HepG2 (cell line): Measurements from ENCODE around the gene PYGO2. TPM values are rescaled to one million over a fixed set of nuclear protein-coding genes. Genes with fewer than 3 reads are reported as not detected.
A peak's percentile ranks its signal among the peaks of the same experiment; 100 is the strongest.

Experiments
- ARID2 ChIP-seq: sonication (generic); formaldehyde crosslinking; IDR thresholded peaks from 2 replicates; pipeline ENCODE4 v1.8.1; 2022; ENCODE audit warnings: mild to moderate bottlenecking, missing genetic modification reagents, borderline replicate concordance
- CBFB ChIP-seq: sonication (generic); formaldehyde crosslinking; IDR thresholded peaks from 2 replicates; pipeline ENCODE4 v1.4.0; 2020; ENCODE audit warnings: missing genetic modification reagents
- CREB1 ChIP-seq, 2 experiments: fragments of 450-650 bp in 1 of 2; IDR thresholded peaks; 2 replicates each; pipeline ENCODE4 v1.6.1; 2016 to 2017; ENCODE audit warnings: control low read depth in 1 of 2, mild to moderate bottlenecking in 1 of 2, missing compliant biosample characterization in 1 of 2, missing genetic modification characterization in 1 of 2
- FOXJ3 ChIP-seq: sonication (generic); formaldehyde crosslinking; IDR thresholded peaks from 2 replicates; pipeline ENCODE4 v1.4.0; 2020; ENCODE audit warnings: missing genetic modification reagents, mild to moderate bottlenecking, borderline replicate concordance
- MLLT10 ChIP-seq: sonication (generic); formaldehyde crosslinking; IDR thresholded peaks from 2 replicates; pipeline ENCODE4 v1.4.0; 2020; ENCODE audit warnings: missing genetic modification reagents
- NCOA1 ChIP-seq: sonication (generic); formaldehyde crosslinking; IDR thresholded peaks from 2 replicates; pipeline ENCODE4 v1.9.0; 2021; ENCODE audit warnings: missing genetic modification reagents
- NR2C2 ChIP-seq: sonication (generic); formaldehyde crosslinking; IDR thresholded peaks from 2 replicates; pipeline ENCODE4 v1.4.0; 2020; ENCODE audit warnings: missing genetic modification reagents, mild to moderate bottlenecking, moderate library complexity, borderline replicate concordance
- SAP130 ChIP-seq: IDR thresholded peaks from 2 replicates; pipeline ENCODE4 v1.6.1; 2016; ENCODE audit warnings: low read depth
- SIX1 ChIP-seq: sonication (generic); formaldehyde crosslinking; IDR thresholded peaks from 2 replicates; pipeline ENCODE4 v1.4.0; 2020; ENCODE audit warnings: missing genetic modification reagents, borderline replicate concordance
- SPEN ChIP-seq: sonication (generic); formaldehyde crosslinking; IDR thresholded peaks from 2 replicates; pipeline ENCODE4 v1.5.1; 2020; ENCODE audit warnings: low read depth, mild to moderate bottlenecking, missing genetic modification reagents
- TP53 ChIP-seq: sonication (generic); formaldehyde crosslinking; conservative IDR thresholded peaks from 2 replicates; pipeline ENCODE4 v1.4.0; 2020; ENCODE audit warnings: missing genetic modification reagents
- ZNF44 ChIP-seq: sonication (generic); formaldehyde crosslinking; IDR thresholded peaks from 2 replicates; pipeline ENCODE4 v1.5.1; 2020; ENCODE audit warnings: mild to moderate bottlenecking, missing genetic modification reagents
- ZNF782 ChIP-seq: sonication (generic); formaldehyde crosslinking; IDR thresholded peaks from 2 replicates; pipeline ENCODE4 v1.4.0; 2020; ENCODE audit warnings: missing genetic modification reagents, mild to moderate bottlenecking, borderline replicate concordance
- polyA plus RNA-seq, 8 experiments: library from polyadenylated mRNA; depleted of rRNA in 3 of 8; stranded (reverse) in 7 of 8; unstranded in 1 of 8; fragments of >200 nt; fragmentation: Illumina TruSeq in 4 of 8; extraction: Trizol in 4 of 8; gene quantifications; 2 replicates each; pipeline versions ENCODE4 v1.2.1 to v1.2.3, GENCODE V29; 2011 to 2016; ENCODE audit warnings: low read depth in 4 of 8, missing spikeins in 1 of 8, mixed read lengths in 1 of 8; ENCODE audit not compliant: insufficient read depth in 1 of 8
- total RNA-seq, 5 experiments: library from RNA; depleted of rRNA; stranded (reverse); fragments of >200 nt; fragmentation: Illumina TruSeq; extraction: Trizol; gene quantifications; 2 replicates each; pipeline ENCODE4 v1.2.3, GENCODE V29; 2016; ENCODE audit warnings: low read depth in 1 of 5
- TF ChIP-seq, protein P1 (sequence below): sonication (generic); formaldehyde crosslinking; IDR thresholded peaks from 2 replicates; pipeline ENCODE4 v1.5.1; 2020; ENCODE audit warnings: mild to moderate bottlenecking, missing genetic modification reagents, moderate library complexity
- TF ChIP-seq, protein P2 (sequence below): sonication (generic); formaldehyde crosslinking; IDR thresholded peaks from 2 replicates; pipeline ENCODE4 v1.5.1; 2020; ENCODE audit warnings: mild to moderate bottlenecking, moderate library complexity, missing genetic modification reagents
- TF ChIP-seq, protein P3 (sequence below): sonication (generic); formaldehyde crosslinking; IDR thresholded peaks from 2 replicates; pipeline ENCODE4 v1.5.0; 2020; ENCODE audit warnings: mild to moderate bottlenecking, missing genetic modification reagents, borderline replicate concordance
- TF ChIP-seq, protein P4 (sequence below): sonication (generic); formaldehyde crosslinking; IDR thresholded peaks from 2 replicates; pipeline ENCODE4 v1.4.0; 2020; ENCODE audit warnings: missing genetic modification reagents
- TF ChIP-seq, protein P5 (sequence below): sonication (generic); formaldehyde crosslinking; IDR thresholded peaks from 2 replicates; pipeline ENCODE4 v1.8.0; 2022; ENCODE audit warnings: low read depth, missing genetic modification reagents

PYGO2 gene
- total and polyA plus RNA-seq, 2 of the 13 experiments (the other 11 are each of a cell fraction or from before 2014, with no cell fraction given), result 20.3 to 21.8 TPM

DNA sequence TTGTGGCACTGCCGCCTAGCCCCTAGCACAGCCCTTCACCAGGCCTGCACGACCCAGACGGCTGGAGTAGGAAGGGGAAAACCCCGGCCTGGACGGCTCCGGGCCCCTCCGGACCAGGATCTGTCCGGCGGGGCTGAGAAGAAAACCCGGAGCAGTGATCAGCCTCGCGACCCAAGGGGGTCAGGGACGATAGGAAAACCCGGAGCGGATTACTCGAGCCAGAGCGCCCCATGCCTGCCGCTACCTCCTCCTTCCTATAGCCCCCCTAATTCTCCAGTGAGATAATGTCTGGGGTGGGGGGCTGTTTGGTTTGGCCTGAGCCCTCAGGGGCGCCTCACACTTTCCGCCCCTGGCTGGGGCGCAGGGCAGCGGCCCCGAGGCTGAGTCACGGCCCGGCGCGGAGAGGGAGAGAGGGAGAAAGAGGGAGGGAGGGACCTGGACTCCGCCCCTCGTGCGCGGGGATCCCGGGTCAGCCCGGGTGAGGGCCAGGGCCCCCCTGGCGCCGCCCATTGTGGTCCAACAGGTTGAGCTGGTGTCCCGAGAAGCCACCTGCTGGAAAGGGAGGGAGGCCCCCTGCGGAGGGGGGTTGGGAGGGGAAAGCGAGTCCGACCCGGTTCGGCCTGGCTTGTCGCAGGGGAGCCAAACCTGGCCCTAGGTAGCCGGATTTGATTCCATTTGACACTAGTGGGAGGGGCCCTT lies 39.3 kb upstream of the PYGO2 start (continued):
- TF ChIP-seq, protein P1, sequence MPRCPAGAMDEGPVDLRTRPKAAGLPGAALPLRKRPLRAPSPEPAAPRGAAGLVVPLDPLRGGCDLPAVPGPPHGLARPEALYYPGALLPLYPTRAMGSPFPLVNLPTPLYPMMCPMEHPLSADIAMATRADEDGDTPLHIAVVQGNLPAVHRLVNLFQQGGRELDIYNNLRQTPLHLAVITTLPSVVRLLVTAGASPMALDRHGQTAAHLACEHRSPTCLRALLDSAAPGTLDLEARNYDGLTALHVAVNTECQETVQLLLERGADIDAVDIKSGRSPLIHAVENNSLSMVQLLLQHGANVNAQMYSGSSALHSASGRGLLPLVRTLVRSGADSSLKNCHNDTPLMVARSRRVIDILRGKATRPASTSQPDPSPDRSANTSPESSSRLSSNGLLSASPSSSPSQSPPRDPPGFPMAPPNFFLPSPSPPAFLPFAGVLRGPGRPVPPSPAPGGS (CRISPR knock-in tag), result peak; percentile 65; the same call in 1 of the 2 replicates
- peak; percentile 58; the same call in 1 of the 2 replicates for TF ChIP-seq ZNF782 (CRISPR knock-in tag)
- TF ChIP-seq SAP130 (CRISPR knock-in tag), result peak; percentile 92
- TF ChIP-seq, protein P2, sequence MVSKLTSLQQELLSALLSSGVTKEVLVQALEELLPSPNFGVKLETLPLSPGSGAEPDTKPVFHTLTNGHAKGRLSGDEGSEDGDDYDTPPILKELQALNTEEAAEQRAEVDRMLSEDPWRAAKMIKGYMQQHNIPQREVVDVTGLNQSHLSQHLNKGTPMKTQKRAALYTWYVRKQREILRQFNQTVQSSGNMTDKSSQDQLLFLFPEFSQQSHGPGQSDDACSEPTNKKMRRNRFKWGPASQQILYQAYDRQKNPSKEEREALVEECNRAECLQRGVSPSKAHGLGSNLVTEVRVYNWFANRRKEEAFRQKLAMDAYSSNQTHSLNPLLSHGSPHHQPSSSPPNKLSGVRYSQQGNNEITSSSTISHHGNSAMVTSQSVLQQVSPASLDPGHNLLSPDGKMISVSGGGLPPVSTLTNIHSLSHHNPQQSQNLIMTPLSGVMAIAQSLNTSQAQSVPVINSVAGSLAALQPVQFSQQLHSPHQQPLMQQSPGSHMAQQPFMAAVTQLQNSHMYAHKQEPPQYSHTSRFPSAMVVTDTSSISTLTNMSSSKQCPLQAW, result peak; percentile 71
- TF ChIP-seq, protein P3, sequence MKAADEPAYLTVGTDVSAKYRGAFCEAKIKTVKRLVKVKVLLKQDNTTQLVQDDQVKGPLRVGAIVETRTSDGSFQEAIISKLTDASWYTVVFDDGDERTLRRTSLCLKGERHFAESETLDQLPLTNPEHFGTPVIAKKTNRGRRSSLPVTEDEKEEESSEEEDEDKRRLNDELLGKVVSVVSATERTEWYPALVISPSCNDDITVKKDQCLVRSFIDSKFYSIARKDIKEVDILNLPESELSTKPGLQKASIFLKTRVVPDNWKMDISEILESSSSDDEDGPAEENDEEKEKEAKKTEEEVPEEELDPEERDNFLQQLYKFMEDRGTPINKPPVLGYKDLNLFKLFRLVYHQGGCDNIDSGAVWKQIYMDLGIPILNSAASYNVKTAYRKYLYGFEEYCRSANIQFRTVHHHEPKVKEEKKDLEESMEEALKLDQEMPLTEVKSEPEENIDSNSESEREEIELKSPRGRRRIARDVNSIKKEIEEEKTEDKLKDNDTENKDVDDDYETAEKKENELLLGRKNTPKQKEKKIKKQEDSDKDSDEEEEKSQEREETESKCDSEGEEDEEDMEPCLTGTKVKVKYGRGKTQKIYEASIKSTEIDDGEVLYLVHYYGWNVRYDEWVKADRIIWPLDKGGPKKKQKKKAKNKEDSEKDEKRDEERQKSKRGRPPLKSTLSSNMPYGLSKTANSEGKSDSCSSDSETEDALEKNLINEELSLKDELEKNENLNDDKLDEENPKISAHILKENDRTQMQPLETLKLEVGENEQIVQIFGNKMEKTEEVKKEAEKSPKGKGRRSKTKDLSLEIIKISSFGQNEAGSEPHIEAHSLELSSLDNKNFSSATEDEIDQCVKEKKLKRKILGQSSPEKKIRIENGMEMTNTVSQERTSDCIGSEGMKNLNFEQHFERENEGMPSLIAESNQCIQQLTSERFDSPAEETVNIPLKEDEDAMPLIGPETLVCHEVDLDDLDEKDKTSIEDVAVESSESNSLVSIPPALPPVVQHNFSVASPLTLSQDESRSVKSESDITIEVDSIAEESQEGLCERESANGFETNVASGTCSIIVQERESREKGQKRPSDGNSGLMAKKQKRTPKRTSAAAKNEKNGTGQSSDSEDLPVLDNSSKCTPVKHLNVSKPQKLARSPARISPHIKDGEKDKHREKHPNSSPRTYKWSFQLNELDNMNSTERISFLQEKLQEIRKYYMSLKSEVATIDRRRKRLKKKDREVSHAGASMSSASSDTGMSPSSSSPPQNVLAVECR (CRISPR knock-in tag), result peak; percentile 76
- TF ChIP-seq ZNF44 (CRISPR knock-in tag), result no peak
- peak; percentile 73; the same call in 1 of the 2 replicates for TF ChIP-seq CBFB (CRISPR knock-in tag)
- TF ChIP-seq, protein P4, sequence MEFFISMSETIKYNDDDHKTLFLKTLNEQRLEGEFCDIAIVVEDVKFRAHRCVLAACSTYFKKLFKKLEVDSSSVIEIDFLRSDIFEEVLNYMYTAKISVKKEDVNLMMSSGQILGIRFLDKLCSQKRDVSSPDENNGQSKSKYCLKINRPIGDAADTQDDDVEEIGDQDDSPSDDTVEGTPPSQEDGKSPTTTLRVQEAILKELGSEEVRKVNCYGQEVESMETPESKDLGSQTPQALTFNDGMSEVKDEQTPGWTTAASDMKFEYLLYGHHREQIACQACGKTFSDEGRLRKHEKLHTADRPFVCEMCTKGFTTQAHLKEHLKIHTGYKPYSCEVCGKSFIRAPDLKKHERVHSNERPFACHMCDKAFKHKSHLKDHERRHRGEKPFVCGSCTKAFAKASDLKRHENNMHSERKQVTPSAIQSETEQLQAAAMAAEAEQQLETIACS, result no peak; the same call in 1 of the 2 replicates
- TF ChIP-seq FOXJ3 (CRISPR knock-in tag), result peak; percentile 50; the same call in 1 of the 2 replicates
- no peak for TF ChIP-seq MLLT10 (CRISPR knock-in tag)
- peak; percentile 98 for TF ChIP-seq NCOA1
- TF ChIP-seq, protein P5, sequence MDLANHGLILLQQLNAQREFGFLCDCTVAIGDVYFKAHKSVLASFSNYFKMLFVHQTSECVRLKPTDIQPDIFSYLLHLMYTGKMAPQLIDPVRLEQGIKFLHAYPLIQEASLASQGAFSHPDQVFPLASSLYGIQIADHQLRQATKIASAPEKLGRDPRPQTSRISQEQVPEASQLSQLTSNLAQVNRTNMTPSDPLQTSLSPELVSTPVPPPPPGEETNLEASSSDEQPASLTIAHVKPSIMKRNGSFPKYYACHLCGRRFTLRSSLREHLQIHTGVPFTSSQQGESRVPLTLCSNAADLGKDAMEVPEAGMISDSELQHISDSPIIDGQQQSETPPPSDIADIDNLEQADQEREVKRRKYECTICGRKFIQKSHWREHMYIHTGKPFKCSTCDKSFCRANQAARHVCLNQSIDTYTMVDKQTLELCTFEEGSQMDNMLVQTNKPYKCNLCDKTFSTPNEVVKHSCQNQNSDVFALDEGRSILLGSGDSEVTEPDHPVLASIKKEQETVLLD (CRISPR knock-in tag), result peak; percentile 67; the same call in 1 of the 2 replicates
- peak; percentile 49 for TF ChIP-seq CREB1 (IDR thresholded peaks at IDR 0.05)
- peak; percentile 48; the same call in 1 of the 2 replicates for TF ChIP-seq CREB1 (CRISPR knock-in tag; IDR thresholded peaks at IDR 0.05)
- peak; percentile 34; the same call in 1 of the 2 replicates for TF ChIP-seq SIX1 (CRISPR knock-in tag)
- peak; percentile 75 for TF ChIP-seq NR2C2 (CRISPR knock-in tag)
- peak; percentile 48 for TF ChIP-seq SPEN (CRISPR knock-in tag)
- TF ChIP-seq TP53 (CRISPR knock-in tag), result no peak
- peak; percentile 83; the same call in 1 of the 2 replicates for TF ChIP-seq ARID2
